Glomerular endothelial cell (primary cell): ENCODE measurements around the gene AUTS2. TPM values are rescaled to one million over a fixed set of nuclear protein-coding genes. Genes with fewer than 3 reads are reported as not detected.

Experiments used
- DNase-seq: peaks from one replicate; pipeline ENCODE4 v3.0.0-alpha.2; 2011; ENCODE audit warnings: low read depth, low spot score; ENCODE audit errors: extremely low read depth
- total RNA-seq: library from RNA; depleted of rRNA; stranded (reverse); fragments of >200 nt; gene quantifications from 2 replicates; pipeline ENCODE4 v1.2.3, GENCODE V29; 2015

Gene AUTS2
- total RNA-seq, 1 donor from 2014 or later, result 24.8 TPM

- DNase-seq, result no peak
Observed at GRCh38 chr7:70142247-70142932, 544.1 kb downstream of the AUTS2 start.

GRCh38 chr7:70143075-70144044 is 545.1 kb downstream of the AUTS2 start:
- no peak for DNase-seq

GRCh38 chr7:70148997-70149396 is 550.7 kb downstream of the AUTS2 start:
- no peak for DNase-seq

GRCh38 chr7:70152313-70152712 is 554.0 kb downstream of the AUTS2 start:
- DNase-seq, result no peak

GRCh38 chr7:70153933-70154332 is 555.7 kb downstream of the AUTS2 start:
- no peak for DNase-seq

- DNase-seq, result no peak
Observed at GRCh38 chr7:70154521-70155180, 556.4 kb downstream of the AUTS2 start.

GRCh38 chr7:70156057-70156456 is 557.8 kb downstream of the AUTS2 start:
- DNase-seq, result no peak

- no peak for DNase-seq
Observed at GRCh38 chr7:70159121-70159520, 560.8 kb downstream of the AUTS2 start.

GRCh38 chr7:70165477-70166170 is 567.3 kb downstream of the AUTS2 start:
- no peak for DNase-seq

- no peak for DNase-seq
Observed at GRCh38 chr7:70171369-70171920, 573.2 kb downstream of the AUTS2 start.

- no peak for DNase-seq
Observed at GRCh38 chr7:70177166-70177565, 578.9 kb downstream of the AUTS2 start.

GRCh38 chr7:70178211-70178610 is 579.9 kb downstream of the AUTS2 start:
- no peak for DNase-seq

GRCh38 chr7:70178787-70179186 is 580.5 kb downstream of the AUTS2 start:
- no peak for DNase-seq

GRCh38 chr7:70182521-70182920 is 584.2 kb downstream of the AUTS2 start:
- DNase-seq, result no peak

- no peak for DNase-seq
Observed at GRCh38 chr7:70183278-70183677, 585.0 kb downstream of the AUTS2 start.

- DNase-seq, result no peak
Observed at GRCh38 chr7:70188901-70189650, 590.8 kb downstream of the AUTS2 start.

GRCh38 chr7:70189776-70190175 is 591.5 kb downstream of the AUTS2 start:
- no peak for DNase-seq

- DNase-seq, result no peak
Observed at GRCh38 chr7:70190281-70190680, 592.0 kb downstream of the AUTS2 start.

- no peak for DNase-seq
Observed at GRCh38 chr7:70193514-70193913, 595.2 kb downstream of the AUTS2 start.
